GM19455 (cell line): ENCODE results near the gene KIAA0753.

Source experiments
- ATAC-seq: cut with Tn5 transposase; IDR thresholded peaks from one replicate; pipeline ENCODE4 v1.9.1; 2021; ENCODE audit not compliant: unreplicated experiment

The KIAA0753 gene

DNA sequence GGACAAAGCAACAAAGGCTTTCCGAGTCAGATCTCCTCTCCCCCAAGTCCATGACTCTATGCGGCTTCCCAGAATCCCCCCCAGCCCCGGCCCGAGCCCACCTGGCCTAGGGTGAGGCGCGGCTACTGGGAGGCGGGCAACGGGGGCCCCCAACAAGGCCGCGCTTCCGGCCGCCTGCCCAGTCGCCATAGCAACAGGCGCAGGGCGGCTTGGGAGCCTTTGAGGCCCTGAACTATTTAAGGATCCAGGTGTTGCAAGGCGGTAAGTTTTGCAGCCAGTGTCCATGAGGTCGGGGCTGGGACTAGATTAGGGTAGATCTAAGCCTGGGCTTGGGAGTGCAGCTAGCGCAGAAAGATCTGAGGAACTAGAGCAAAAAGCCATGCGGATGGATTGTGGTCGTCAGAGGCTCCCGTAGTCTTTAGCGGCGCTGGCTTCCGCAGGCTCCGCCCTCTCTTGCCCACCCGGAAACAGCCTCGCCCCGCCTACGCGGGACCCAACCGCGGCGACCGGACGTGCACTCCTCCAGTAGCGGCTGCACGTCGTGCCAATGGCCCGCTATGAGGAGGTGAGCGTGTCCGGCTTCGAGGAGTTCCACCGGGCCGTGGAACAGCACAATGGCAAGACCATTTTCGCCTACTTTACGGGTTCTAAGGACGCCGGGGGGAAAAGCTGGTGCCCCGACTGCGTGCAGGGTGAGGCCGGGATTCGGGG lies at the start of gene KIAA0753, which contains the start of gene TXNDC17:
TSS of gene KIAA0753 (minus strand) at position 176 of the 711 bp plus-strand sequence. CDS start 5,608 bp downstream, outside the sequence.
TSS of gene TXNDC17 (plus strand) at position 525 of the 711 bp plus-strand sequence. CDS start at position 548, 23 bp downstream.
- peak; percentile 87 for ATAC-seq

DNA sequence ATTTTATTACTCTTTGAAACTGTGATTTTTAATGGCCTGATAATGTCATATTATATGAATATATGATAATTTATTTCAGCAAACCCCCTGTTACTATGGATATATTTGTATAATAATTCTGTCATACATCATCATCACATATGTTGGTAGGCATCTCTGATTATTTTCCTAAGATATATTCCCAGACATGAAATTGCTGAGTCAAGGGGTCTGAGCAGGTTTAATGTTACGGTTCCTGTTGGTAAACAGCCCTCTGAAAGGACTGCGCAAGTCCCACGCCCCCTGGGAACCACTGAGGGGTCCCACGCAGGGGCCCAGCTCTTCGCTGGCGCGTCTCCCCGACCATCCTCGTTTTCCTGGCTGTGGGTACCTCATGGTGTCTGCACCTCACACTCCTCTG lies 48.4 kb upstream of the KIAA0753 start:
- no peak for ATAC-seq

DNA sequence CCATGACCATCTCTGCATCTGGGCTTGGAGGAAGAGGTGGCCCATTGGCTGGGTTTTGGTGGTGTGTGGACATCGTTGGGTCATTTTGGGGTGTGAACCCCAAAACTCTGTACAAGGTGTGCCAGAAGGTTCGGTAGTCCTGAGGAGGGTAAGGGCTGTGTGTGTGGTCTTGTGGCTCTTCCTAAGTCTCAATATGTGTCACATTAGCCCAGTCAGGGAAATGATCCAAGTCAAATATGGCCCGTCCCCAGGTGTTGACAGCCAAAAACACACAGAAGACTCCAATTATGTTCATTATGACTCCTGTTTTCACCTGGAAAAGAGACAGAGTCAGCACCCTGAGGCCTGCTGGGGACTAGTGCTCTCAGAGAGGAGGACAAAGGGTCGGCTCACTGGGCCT lies 45.5 kb upstream of the KIAA0753 start:
- no peak for ATAC-seq

DNA sequence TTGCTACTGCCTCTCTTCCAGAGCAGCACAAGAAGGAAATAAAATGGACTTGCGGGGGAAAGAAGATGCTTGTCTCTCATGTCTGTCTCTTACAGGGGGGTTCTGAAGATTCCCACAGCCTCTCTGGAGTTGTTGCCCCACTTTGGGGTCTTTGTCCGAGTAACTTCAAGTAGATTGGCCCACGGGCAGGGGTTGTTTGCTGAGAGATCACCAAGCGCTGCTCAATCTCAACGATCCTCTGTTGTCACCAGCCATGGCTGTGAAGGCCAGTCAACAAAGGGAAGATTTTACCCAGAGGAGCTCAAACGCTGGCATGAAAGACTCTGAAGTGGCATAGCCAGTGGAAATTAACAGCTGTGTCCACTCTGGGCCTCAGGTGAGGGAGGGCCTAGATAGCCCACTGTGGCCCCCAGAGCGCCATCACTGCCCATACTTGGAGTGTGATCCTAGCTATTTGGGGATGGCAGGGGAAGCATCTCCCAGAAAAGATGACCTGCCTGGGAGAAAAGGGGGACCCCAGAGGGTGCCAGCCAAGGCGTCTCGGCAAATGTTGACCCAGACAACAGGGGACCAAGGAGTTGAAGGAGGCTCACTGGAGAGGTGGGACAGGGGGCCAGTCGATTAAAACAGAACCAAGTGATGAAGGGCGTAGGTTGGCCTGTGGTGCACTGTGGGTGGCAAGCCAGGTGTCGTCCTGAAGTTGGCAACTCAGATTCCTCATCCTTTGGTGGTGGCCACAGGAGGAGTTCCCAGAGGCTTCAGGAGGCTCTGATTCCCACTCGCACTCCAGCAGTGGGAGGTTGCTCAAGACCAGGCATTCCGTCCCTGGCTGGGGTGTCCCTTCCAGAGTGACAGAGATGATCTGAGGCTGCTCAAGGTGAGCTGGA lies 44.6 kb upstream of the KIAA0753 start:
- no peak for ATAC-seq

GRCh38 chr17:6684460-6684783 lies 43.9 kb upstream of the KIAA0753 start:
- no peak for ATAC-seq

GRCh38 chr17:6683730-6684459 lies 43.4 kb upstream of the KIAA0753 start:
- no peak for ATAC-seq

DNA sequence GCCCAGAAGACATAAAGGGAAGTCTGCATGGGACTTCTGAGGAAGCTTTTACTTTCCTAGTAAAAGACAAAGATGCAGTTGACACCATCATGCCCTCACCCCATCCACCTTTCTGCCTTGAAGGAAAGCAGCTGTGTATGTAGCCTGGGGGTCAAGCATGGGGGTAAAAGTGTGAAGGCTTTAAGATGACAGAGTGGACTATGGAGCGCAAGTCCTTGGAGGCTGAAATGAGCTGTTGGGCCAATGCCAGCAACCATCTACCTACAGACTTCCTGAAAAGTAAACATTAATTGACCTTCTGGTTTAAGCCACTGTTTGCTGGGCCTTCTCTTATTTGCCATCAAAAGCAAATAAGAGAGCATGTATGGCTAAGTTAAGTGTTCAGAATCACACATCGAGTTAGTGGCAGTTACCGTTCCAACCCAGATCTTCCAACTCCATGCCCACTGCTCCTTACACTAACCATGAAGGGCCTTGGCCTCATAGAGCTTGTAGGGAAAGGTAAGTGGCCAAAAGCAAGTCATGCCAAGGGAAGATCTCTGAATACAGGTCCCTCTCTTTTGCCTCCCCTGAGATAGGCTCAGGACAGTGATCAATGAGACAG lies 42.7 kb upstream of the KIAA0753 start:
- no peak for ATAC-seq

GRCh38 chr17:6682339-6682738 lies 41.8 kb upstream of the KIAA0753 start:
- no peak for ATAC-seq

DNA sequence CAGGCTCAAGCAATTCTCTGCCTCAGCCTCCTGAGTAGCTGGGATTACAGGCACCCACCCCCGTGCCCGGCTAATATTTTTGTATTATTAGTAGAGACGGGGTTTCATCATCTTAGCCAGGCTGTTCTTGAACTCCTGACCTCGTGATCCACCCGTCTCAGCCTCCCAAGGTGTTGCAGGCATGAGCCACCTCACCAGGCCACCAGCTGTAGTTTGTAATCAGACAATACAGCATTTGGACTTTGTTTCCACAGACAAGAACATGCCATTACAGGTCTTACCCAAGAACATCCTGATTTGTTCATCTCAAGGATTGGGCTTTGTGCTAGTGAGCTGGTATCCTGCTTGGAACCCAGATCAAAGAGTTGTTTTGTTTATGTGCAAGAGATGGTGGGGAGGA lies 41.2 kb upstream of the KIAA0753 start:
- ATAC-seq, result no peak

GRCh38 chr17:6681176-6681575 lies 40.7 kb upstream of the KIAA0753 start:
- ATAC-seq, result no peak

DNA sequence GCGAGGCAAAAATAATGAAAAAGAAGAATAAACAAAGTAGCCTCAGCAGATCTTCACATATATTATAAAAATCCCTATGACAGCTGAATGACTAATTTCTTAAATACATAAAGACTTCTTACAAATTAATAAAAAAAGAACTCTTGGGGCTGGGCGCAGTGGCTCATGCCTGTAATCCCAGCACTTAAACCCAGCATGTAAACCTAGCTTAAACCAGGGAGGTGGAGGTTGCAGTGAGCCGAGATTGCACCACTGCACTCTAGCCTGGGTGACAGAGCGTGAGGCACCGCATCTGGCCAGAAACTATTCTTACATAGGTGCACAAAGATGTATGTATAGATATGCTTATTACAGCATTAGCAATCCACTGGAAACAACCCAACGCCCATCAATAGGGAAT lies 38.7 kb upstream of the KIAA0753 start:
- ATAC-seq, result no peak

DNA sequence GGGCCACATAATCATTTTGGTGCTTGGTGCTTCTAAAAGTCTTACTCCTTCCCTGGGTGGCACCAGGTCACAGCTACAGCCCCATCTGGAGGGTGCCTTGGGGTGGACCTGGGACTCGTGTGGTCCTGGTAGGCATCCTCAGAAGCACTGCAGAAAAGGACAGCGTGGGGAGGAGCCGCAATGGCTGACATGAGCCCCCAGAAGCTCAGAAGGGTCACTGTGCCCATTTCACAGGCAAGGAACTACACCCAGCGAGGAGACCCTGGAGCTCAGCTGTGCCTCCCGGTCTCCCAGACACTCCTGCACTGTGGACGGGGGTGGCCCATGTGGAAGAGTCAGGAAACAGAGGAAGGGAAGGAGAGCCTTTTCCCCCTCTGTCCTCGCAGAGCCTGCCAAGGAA lies 37.4 kb upstream of the KIAA0753 start:
- no peak for ATAC-seq

DNA sequence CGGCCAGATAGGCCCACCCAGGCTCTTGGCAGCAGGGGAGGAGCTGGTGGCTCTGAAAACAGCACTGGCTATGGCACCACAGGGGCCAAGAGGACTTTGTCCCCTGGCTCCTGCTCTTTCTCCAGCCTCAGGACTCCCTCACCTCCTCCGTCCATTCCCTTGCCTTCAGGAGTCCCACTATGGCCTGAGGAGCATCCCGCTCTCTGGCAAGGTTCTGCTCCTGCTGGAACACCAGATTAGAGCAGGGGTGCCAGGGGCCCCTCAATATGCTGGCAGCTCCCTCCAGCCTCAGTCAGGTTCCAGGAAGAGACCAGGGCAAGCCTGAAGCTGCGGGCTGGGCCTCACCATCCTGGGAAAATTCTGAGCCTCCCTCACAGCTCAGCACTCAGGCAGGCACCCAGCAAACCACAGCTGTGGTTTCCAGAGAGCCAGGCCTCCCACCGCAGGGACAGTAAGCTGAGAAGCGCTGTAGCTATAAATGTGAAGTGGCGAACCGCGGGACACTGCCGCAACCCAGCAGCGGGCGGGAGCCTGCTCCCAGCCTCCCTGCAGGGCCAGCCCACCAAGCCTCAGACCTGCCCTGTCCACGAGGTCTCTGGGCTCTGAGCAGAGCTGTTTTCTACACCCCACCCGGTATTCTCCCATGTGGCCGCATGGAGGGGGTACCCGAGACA lies 36.8 kb upstream of the KIAA0753 start:
- no peak for ATAC-seq

- no peak for ATAC-seq
These were observed 36.3 kb upstream of the KIAA0753 start for GRCh38 chr17:6676802-6677157.

- ATAC-seq, result no peak
These were observed 34.8 kb upstream of the KIAA0753 start for GRCh38 chr17:6675201-6675825.

GRCh38 chr17:6674586-6674985 lies 34.1 kb upstream of the KIAA0753 start:
- ATAC-seq, result no peak

- ATAC-seq, result no peak
These were observed 30.9 kb upstream of the KIAA0753 start for GRCh38 chr17:6671431-6671830.

- ATAC-seq, result no peak
These were observed 30.5 kb upstream of the KIAA0753 start for GRCh38 chr17:6670999-6671398.

DNA sequence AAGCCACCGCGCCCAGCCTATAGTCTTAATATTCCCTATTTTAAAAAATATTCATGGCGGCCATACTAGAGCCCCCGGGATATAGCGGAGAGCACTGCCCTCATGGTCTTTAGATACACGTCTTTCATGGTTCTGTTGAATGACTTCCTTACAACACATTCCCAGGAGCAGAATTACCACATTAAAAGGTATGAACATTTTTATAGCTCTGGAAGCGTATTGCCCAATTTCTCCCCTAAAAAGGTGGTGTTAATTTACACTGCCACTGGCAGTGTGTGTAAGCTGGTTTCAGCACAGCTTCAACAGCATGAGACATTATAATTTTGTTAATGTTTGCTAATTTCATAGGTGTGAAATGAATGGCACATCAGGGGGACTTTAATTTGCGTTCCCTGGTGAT lies 30.1 kb upstream of the KIAA0753 start:
- ATAC-seq, result no peak

- ATAC-seq, result no peak
These were observed 29.1 kb upstream of the KIAA0753 start for GRCh38 chr17:6669479-6670212.
